Measurements from ENCODE around the gene BCHE.

DNA sequence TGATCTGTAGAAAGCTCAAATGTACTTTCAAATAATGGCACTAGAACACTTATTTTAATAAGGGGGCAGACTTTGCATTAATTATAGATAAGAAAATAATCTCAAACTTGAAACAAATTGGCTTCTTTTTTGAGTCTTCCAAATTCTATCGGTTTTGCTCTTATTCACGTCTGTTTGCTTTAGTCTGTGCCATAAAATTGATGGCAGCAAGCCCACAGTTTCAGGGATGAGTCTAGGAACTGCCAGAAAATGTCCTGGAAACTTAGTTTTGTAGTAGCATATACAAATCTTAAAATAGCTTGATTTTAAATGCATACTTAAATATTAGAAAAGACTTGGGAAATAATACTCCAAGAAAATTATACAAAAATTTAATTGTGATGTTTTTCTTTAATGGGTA lies 39.7 kb downstream of the BCHE start:
- TF ChIP-seq, protein P1, sequence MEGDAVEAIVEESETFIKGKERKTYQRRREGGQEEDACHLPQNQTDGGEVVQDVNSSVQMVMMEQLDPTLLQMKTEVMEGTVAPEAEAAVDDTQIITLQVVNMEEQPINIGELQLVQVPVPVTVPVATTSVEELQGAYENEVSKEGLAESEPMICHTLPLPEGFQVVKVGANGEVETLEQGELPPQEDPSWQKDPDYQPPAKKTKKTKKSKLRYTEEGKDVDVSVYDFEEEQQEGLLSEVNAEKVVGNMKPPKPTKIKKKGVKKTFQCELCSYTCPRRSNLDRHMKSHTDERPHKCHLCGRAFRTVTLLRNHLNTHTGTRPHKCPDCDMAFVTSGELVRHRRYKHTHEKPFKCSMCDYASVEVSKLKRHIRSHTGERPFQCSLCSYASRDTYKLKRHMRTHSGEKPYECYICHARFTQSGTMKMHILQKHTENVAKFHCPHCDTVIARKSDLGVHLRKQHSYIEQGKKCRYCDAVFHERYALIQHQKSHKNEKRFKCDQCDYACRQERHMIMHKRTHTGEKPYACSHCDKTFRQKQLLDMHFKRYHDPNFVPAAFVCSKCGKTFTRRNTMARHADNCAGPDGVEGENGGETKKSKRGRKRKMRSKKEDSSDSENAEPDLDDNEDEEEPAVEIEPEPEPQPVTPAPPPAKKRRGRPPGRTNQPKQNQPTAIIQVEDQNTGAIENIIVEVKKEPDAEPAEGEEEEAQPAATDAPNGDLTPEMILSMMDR (IDR thresholded peaks at IDR 0.05; ENCODE audit: low read depth, low read length, poor library complexity, severe bottlenecking): no peak
- TF ChIP-seq EZH2phosphoT487 (IDR thresholded peaks at IDR 0.05; ENCODE audit: borderline replicate concordance, low read length): no peak

Data from DOHH2 (cell line).